Left ventricle myocardium inferior (tissue), 1 donor: ENCODE results near the gene SPINK9. TPM values are rescaled to one million over a fixed set of nuclear protein-coding genes. Genes with fewer than 3 reads are reported as not detected.

ENCODE experiments used
- DNase-seq: peaks from one replicate; pipeline ENCODE4 v3.0.0-alpha.2; 2020
- H3K27ac ChIP-seq: fragments of 200-600 bp; replicated peaks from 2 replicates; pipeline ENCODE4 v1.8.0; 2021
- H3K27me3 ChIP-seq: fragments of 200-600 bp; 2 replicates; pipeline ENCODE4 v1.8.0; 2021; ENCODE audit warnings: low read depth
- H3K36me3 ChIP-seq: fragments of 200-600 bp; 2 replicates; pipeline ENCODE4 v1.8.0; 2021
- H3K4me1 ChIP-seq: fragments of 200-600 bp; 2 replicates; pipeline ENCODE4 v1.8.0; 2021
- H3K4me3 ChIP-seq: fragments of 200-600 bp; 2 replicates; pipeline ENCODE4 v1.8.0; 2021; ENCODE audit warnings: mild to moderate bottlenecking, moderate library complexity
- H3K9me3 ChIP-seq: fragments of 200-600 bp; replicated peaks from 2 replicates; pipeline ENCODE4 v1.8.0; 2021
- CTCF ChIP-seq: fragments of 200-600 bp; IDR thresholded peaks from 2 replicates; pipeline ENCODE4 v1.8.0; 2021; ENCODE audit warnings: antibody characterized with exemption, mild to moderate bottlenecking, borderline replicate concordance
- intact Hi-C: fragments of 100-400 bp; cut with micrococcal nuclease; formaldehyde crosslinking; loops from one replicate; pipeline ENCODE4 v1.11.0; 2022
- total RNA-seq: library from RNA; stranded (reverse); fragmentation: NEBNext Ultra II Directional; extraction: Animal tissue kit (Norgen Biotek cat#: 25700); gene quantifications from one replicate; pipeline ENCODE4 v1.2.1, GENCODE V29; 2021
- donor health status: DM: no; HTN: yes; CAD: no; lungs with severe emphysema.

Gene SPINK9
- total RNA-seq, 1 donor from 2014 or later: not detected

- no peak for TF ChIP-seq CTCF
- H3K9me3 ChIP-seq: peaks cover under 1% of the 10 kb centered on the region
- intact Hi-C loops: no loop called here
Measured at GRCh38 chr5:148333262-148333849, 2.0 kb upstream of the SPINK9 start.

GRCh38 chr5:148336704-148337435, 1.5 kb downstream of the SPINK9 start:
- Histone ChIP-seq H3K27me3 (no peaks in the 10 kb centered on the region), H3K9me3 (no peaks in the 10 kb centered on the region), H3K4me1 (no peaks in the 10 kb centered on the region), H3K4me3 (no peak overlapping the region), H3K36me3 (no peaks in the 10 kb centered on the region), H3K27ac (no peak overlapping the region)
- DNase-seq: no peak
- intact Hi-C loops: no loop called here
- no peak for TF ChIP-seq CTCF

More at GRCh38 chr5:148333262-148333849, 2.0 kb upstream of the SPINK9 start:
- no peaks in the 10 kb centered on the region for H3K4me1 ChIP-seq
- H3K4me3 ChIP-seq: no peak overlapping the region
- DNase-seq: no peak
- no peaks in the 10 kb centered on the region for H3K27me3 ChIP-seq
- no peak overlapping the region for H3K27ac ChIP-seq
- peaks cover 9% of the 10 kb centered on the region for H3K36me3 ChIP-seq

GRCh38 chr5:148342371-148343045, 7.1 kb downstream of the SPINK9 start:
- no peak for TF ChIP-seq CTCF
- DNase-seq: no peak
- Histone ChIP-seq H3K4me1 (peaks cover 4% of the 10 kb centered on the region), H3K27me3 (no peaks in the 10 kb centered on the region), H3K9me3 (no peaks in the 10 kb centered on the region), H3K27ac (no peak overlapping the region), H3K36me3 (no peaks in the 10 kb centered on the region), H3K4me3 (no peak overlapping the region)
- intact Hi-C loops: no loop called here

GRCh38 chr5:148343046-148343407, 7.7 kb downstream of the SPINK9 start:
- no peaks in the 10 kb centered on the region for H3K9me3 ChIP-seq
- intact Hi-C loops: no loop called here
- no peak overlapping the region for H3K4me3 ChIP-seq
- no peaks in the 10 kb centered on the region for H3K36me3 ChIP-seq
- peaks cover 4% of the 10 kb centered on the region for H3K4me1 ChIP-seq
- no peak for TF ChIP-seq CTCF
- DNase-seq: no peak
- no peak overlapping the region for H3K27ac ChIP-seq
- no peaks in the 10 kb centered on the region for H3K27me3 ChIP-seq

GRCh38 chr5:148343603-148344487, 8.5 kb downstream of the SPINK9 start:
- H3K27ac ChIP-seq: no peak overlapping the region
- no peak for DNase-seq
- H3K4me1 ChIP-seq: peaks cover 4% of the 10 kb centered on the region
- H3K27me3 ChIP-seq: no peaks in the 10 kb centered on the region
- intact Hi-C loops: no loop called here
- H3K9me3 ChIP-seq: no peaks in the 10 kb centered on the region
- H3K36me3 ChIP-seq: no peaks in the 10 kb centered on the region
- no peak for TF ChIP-seq CTCF
- H3K4me3 ChIP-seq: no peak overlapping the region
